Stimulated activated CD8-positive, alpha-beta memory T cell treated with anti-CD3 and anti-CD28 coated beads, Interleukin-15, amount 100 ng/mL, for 24 hours (primary cell): ENCODE data around the gene ATP11C.
"Not testable (repeated sequence)": the region's sequence is repeated elsewhere in the genome, so short reads cannot be mapped to it uniquely, and the experiment has no call there.

Experiments
- DNase-seq: peaks from one replicate; pipeline ENCODE4 v3.0.0-alpha.2; 2020; ENCODE audit warnings: low read depth

Gene ATP11C

DNA sequence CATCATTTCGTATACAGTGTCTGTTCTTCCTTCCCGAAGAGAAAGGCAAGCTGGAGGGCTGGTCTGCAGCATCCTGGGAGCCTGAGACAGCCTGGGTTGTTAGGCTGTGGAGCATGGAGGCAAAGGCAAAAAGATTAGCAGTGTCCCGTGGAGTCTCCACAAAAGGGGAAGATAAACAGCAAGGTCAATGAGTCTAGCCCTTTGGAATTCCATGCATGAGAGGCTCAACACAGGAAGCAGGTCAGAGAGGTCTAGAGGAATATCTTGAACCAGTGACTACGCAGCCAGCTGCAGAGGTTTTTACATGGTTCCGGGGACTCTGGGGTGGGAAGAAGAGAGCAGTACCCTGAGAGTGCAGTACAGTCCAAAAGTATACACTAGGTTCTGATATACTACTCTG is 212.7 kb downstream of the ATP11C start:
- DNase-seq: no peak

- no peak for DNase-seq
Observed at GRCh38 chrX:139708067-139708466, 224.8 kb downstream of the ATP11C start, which contains the start of gene MCF2. Gene MCF2 (minus strand): TSS chrX:139708167. CDS start chrX:139651744, 56,423 bp downstream.

DNA sequence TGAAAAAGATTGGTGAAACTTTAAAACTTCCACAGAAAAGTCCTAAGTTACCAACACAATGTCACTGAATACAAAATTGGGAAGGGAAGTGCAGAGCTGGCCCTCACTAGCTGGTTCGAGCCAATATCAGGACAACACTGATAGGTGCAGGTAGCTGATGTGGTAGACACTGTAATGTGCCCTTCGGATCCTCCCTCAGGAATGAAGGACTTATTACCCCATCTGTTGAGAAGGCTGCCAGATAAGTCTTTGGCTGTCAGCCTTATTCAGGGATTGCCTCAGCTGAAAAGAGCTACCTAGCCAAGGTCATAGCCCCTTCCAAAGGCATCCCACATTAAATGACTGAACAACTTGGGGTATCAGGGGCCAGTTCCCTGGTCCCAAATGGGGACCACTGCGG is 230.2 kb downstream of the ATP11C start:
- no peak for DNase-seq

- no peak for DNase-seq
Observed at GRCh38 chrX:139692908-139693307, 239.9 kb downstream of the ATP11C start.

- no peak for DNase-seq
Observed at GRCh38 chrX:139692506-139692849, 240.4 kb downstream of the ATP11C start.

GRCh38 chrX:139691843-139692505 is 240.9 kb downstream of the ATP11C start:
- DNase-seq: no peak

DNA sequence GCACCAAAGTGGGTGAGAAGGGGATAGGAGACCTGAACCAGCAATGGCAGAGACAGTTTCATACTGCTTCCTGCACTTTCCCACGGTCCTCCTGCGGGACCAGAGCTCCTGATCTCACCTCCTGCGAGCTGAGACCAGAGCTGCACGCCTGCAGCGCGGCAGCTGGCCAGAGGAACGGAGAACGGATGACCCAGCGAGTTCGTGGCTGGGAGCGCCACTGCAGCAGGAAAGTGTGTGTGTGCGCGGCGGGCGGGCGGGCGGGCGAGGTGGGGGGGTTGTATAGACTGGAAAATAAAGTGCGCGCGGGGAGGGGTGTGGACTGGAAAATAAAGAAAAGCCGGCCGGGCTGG is 241.4 kb downstream of the ATP11C start:
- DNase-seq: no peak

GRCh38 chrX:139685175-139685574 is 247.7 kb downstream of the ATP11C start:
- not testable (repeated sequence) for DNase-seq

GRCh38 chrX:139680356-139680755 is 252.5 kb downstream of the ATP11C start:
- no peak for DNase-seq
